ENCODE measurements around the gene ADAMTSL1. TPM values are rescaled to one million over a fixed set of nuclear protein-coding genes. Genes with fewer than 3 reads are reported as not detected.

Gene ADAMTSL1
- total and polyA plus RNA-seq, 2 of the 8 experiments (the other 6 are each of a cell fraction or from before 2014, with no cell fraction given), result 0.84 to 1.1 TPM

DNA sequence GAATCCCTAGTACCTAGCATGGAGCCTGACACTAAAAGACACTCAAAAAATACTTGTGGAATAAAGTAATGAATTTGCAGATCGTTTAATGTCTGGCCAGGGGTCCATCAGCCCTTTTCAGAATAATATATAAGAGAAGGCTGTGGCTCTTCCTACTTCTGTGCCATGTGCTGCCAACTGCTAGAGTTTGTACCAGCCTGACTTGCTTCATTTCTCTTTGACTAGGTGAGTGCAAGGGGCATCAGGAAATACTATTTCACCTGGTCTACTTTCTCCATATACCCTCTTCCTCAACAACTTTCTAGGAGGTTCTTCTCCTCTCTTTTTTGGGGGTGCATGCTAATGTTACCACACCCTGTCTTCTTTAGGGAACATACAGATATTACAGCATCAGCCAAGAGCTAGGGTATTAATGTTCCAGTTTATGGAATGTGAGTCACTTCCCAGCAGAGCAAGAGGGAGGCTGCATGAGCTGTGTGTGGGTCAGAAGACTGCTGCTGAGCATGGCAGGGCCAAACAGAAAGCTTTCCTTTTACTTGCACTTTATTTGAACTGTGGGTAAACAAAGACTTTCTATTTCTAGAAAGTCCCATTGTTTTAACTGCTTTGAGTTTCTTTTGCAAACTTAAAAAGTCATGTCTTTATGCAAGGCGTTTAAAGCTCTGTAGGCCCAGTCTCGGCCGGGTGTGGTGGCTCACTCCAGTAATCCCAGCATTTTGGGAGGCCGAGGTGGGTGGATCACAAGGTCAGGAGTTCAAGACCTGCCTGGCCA is 158.9 kb downstream of the ADAMTSL1 start:
- FAIRE-seq (no peak), DNase-seq (ENCODE audit: low read depth in 1 of 2, low spot score in 2 of 2) (no peak)
- Histone ChIP-seq H2BK12ac (ENCODE audit: low read depth, low read length) (no peak overlapping the region), H4K8ac (ENCODE audit: extremely low read depth, insufficient read depth, low read length) (no peak overlapping the region), H2BK120ac (replicated peaks; ENCODE audit: low read depth, low read length) (no peak overlapping the region), H3K4ac (replicated peaks; ENCODE audit: insufficient read length, low read depth, low read length) (no peak overlapping the region), H2AFZ (ENCODE audit: low read length) (no peak overlapping the region), H3K79me1 (ENCODE audit: low read depth, low read length) (no peaks in the 10 kb centered on the region), H3K23me2 (ENCODE audit: low read depth, low read length) (no peaks in the 10 kb centered on the region), H3K4me3 (ENCODE audit: extremely low read depth in 1 of 4, insufficient read depth in 2 of 4, low read depth in 3 of 4, low read length in 4 of 4) (no peak overlapping the region), H3K27me3 (replicated peaks in 1 of 4; ENCODE audit: control insufficient read depth in 3 of 4, extremely low read depth in 1 of 4, insufficient read depth in 3 of 4, low read length in 3 of 4) (no peaks in the 10 kb centered on the region), H3K23ac (ENCODE audit: insufficient read length) (no peak overlapping the region), H3K14ac (ENCODE audit: insufficient read length) (no peak overlapping the region), H2BK5ac (ENCODE audit: low read depth, low read length) (no peak overlapping the region), H3K36me3 (ENCODE audit: control insufficient read depth in 2 of 4, insufficient read depth in 4 of 4, low read length in 3 of 4) (no peaks in the 10 kb centered on the region), H2AK5ac (ENCODE audit: low read depth, low read length) (no peak overlapping the region), H2BK15ac (ENCODE audit: low read length) (no peak overlapping the region), H3K79me2 (ENCODE audit: control insufficient read depth in 1 of 2, insufficient read depth in 2 of 2, low read length in 2 of 2) (no peaks in the 10 kb centered on the region), H3K9me3 (ENCODE audit: insufficient read depth in 2 of 2, low read depth in 1 of 2, low read length in 1 of 2) (no peaks in the 10 kb centered on the region), H3K18ac (ENCODE audit: extremely low read depth, low read length) (no peak overlapping the region), H3K9ac (replicated peaks in 1 of 4; ENCODE audit: extremely low read depth in 1 of 4, low read depth in 3 of 4, low read length in 3 of 4) (no peak overlapping the region), H4K91ac (replicated peaks; ENCODE audit: insufficient read length, low read length) (no peak overlapping the region), H3K56ac (replicated peaks; ENCODE audit: insufficient read length, low read depth, low read length) (no peak overlapping the region), H3K4me1 (replicated peaks in 1 of 4; ENCODE audit: control insufficient read depth in 3 of 4, insufficient read depth in 4 of 4, low read length in 3 of 4) (no peaks in the 10 kb centered on the region), H3K4me2 (ENCODE audit: insufficient read depth in 1 of 2, low read depth in 2 of 2, low read length in 2 of 2) (no peak overlapping the region), H3K27ac (ENCODE audit: low read depth, low read length) (no peak overlapping the region), H2BK20ac (ENCODE audit: low read length) (no peak overlapping the region), H4K5ac (ENCODE audit: insufficient read length, low read depth, low read length) (no peak overlapping the region), H4K20me1 (replicated peaks in 1 of 2; ENCODE audit: control insufficient read depth in 1 of 2, insufficient read depth in 2 of 2, low read length in 2 of 2) (no peaks in the 10 kb centered on the region)
- ChIA-PET CTCF (ENCODE audit: partially characterized antibody) (interaction anchor here (1.0 kb wide), 1 partner anchor 70 kb away, joined by 3 read pairs; no protein-coding TSS in a partner anchor), POLR2A (ENCODE audit: partially characterized antibody) (no interaction called here)
- no peak for TF ChIP-seq CTBP2 (IDR thresholded peaks at IDR 0.05; ENCODE audit: borderline replicate concordance, insufficient read depth, insufficient read length, low read length)
- WGBS, 2 experiments (ENCODE audit: extremely low coverage in 1 of 2, insufficient coverage in 1 of 2, insufficient read length in 1 of 2, insufficient replicate concordance in 2 of 2, low coverage in 1 of 2, low lambda C conversion rate in 2 of 2, missing lambda C conversion rate in 1 of 2), result 80% methylated on average over 5 of the region's 5 CpGs; no CpG with 5 or more reads in 1 of the 2 experiments

All from H1 (cell line).